AG10803 (cell line): Measurements from ENCODE around the gene TMEM208.

ENCODE experiments used
- DNase-seq: peaks from one replicate; pipeline ENCODE4 v3.0.0; 2010; ENCODE audit warnings: low read depth
- H3K4me3 ChIP-seq: 2 replicates; pipeline ENCODE4 v1.5.1; 2011; ENCODE audit warnings: mild to moderate bottlenecking, low read length, control low read depth
- CTCF ChIP-seq: conservative IDR thresholded peaks from 2 replicates; pipeline ENCODE4 v1.5.1; 2011; ENCODE audit warnings: mild to moderate bottlenecking, low read length, control low read depth, inconsistent platforms

The TMEM208 gene

GRCh38 chr16:67254801-67255552 is 28.0 kb downstream of the TMEM208 start:
- H3K4me3 ChIP-seq, result no peak overlapping the region
- no peak for TF ChIP-seq CTCF
- DNase-seq, result no peak

- no peak for TF ChIP-seq CTCF
- no peak for DNase-seq
- H3K4me3 ChIP-seq, result no peak overlapping the region
Measured at GRCh38 chr16:67255553-67256221, 28.8 kb downstream of the TMEM208 start.

- no peak for DNase-seq
- H3K4me3 ChIP-seq, result no peak overlapping the region
- TF ChIP-seq CTCF, result no peak
Measured at GRCh38 chr16:67256701-67257230, 29.8 kb downstream of the TMEM208 start.

GRCh38 chr16:67257486-67258160 is 30.7 kb downstream of the TMEM208 start:
- no peak for TF ChIP-seq CTCF
- no peak overlapping the region for H3K4me3 ChIP-seq
- DNase-seq, result no peak

GRCh38 chr16:67258161-67258835 is 31.4 kb downstream of the TMEM208 start:
- DNase-seq, result no peak
- no peak for TF ChIP-seq CTCF
- H3K4me3 ChIP-seq, result no peak overlapping the region

GRCh38 chr16:67259705-67260104 is 32.8 kb downstream of the TMEM208 start:
- no peak for DNase-seq
- TF ChIP-seq CTCF, result no peak

More at GRCh38 chr16:67259705-67260104, 32.8 kb downstream of the TMEM208 start:
- H3K4me3 ChIP-seq, result no peak overlapping the region
